ENCODE data around the gene PFN3. TPM values are rescaled to one million over a fixed set of nuclear protein-coding genes. Genes with fewer than 3 reads are reported as not detected.
A peak's percentile ranks its signal among the peaks of the same experiment; 100 is the strongest.

The PFN3 gene
- total and polyA plus RNA-seq, 7 donors = not detected

- WGBS, 2 donors = 1% methylated on average over 82 of the region's 82 CpGs
- H3K4me1 ChIP-seq = peaks cover 0 to 43% (median 35%) of the 10 kb centered on the region in 4 donors
- no peak for TF ChIP-seq EP300 (IDR thresholded peaks at IDR 0.05)
- TF ChIP-seq POLR2A (IDR thresholded peaks at IDR 0.05) = no peak
- TF ChIP-seq, protein P1, sequence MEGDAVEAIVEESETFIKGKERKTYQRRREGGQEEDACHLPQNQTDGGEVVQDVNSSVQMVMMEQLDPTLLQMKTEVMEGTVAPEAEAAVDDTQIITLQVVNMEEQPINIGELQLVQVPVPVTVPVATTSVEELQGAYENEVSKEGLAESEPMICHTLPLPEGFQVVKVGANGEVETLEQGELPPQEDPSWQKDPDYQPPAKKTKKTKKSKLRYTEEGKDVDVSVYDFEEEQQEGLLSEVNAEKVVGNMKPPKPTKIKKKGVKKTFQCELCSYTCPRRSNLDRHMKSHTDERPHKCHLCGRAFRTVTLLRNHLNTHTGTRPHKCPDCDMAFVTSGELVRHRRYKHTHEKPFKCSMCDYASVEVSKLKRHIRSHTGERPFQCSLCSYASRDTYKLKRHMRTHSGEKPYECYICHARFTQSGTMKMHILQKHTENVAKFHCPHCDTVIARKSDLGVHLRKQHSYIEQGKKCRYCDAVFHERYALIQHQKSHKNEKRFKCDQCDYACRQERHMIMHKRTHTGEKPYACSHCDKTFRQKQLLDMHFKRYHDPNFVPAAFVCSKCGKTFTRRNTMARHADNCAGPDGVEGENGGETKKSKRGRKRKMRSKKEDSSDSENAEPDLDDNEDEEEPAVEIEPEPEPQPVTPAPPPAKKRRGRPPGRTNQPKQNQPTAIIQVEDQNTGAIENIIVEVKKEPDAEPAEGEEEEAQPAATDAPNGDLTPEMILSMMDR (IDR thresholded peaks at IDR 0.05) = no peak
- no peak for TF ChIP-seq POLR2AphosphoS5 (IDR thresholded peaks at IDR 0.05)
- intact Hi-C loops (cut with DNase I) = loop anchor here (2.0 kb wide), 2 partner anchors 28 to 72 kb away; no protein-coding TSS in a partner anchor
- peak; percentile 81 for DNase-seq
- H3K27me3 ChIP-seq = no peaks in the 10 kb centered on the region
- peak within 1 kb of the TSS; percentile 73 to 92 (median 80) for H3K4me3 ChIP-seq
- H3K9me3 ChIP-seq = no peaks in the 10 kb centered on the region
- peak within 1 kb of the TSS; percentile 90 to 95 (median 92) for H3K27ac ChIP-seq
- peaks cover 0 to 13% (median 4%) of the 10 kb centered on the region in 4 donors for H3K36me3 ChIP-seq
Measured at GRCh38 chr5:177426566-177427210, 26.2 kb upstream of the PFN3 start, which contains the start of gene GRK6. Gene GRK6, plus strand, starts transcription at chr5:177426676. Its CDS starts 170 bp downstream, at chr5:177426846.

GRCh38 chr5:177425801-177426565, 25.5 kb upstream of the PFN3 start:
- intact Hi-C loops (cut with DNase I) = loop anchor here (2.0 kb wide), 3 partner anchors 23 to 73 kb away; no protein-coding TSS in a partner anchor
- H3K9me3 ChIP-seq = no peaks in the 10 kb centered on the region
- peaks cover 0 to 7% (median 3%) of the 10 kb centered on the region in 4 donors for H3K36me3 ChIP-seq
- H3K27me3 ChIP-seq = no peaks in the 10 kb centered on the region
- TF ChIP-seq POLR2AphosphoS5 (IDR thresholded peaks at IDR 0.05) = peak; percentile 62 to 94 (median 80)
- no peak for TF ChIP-seq EP300 (IDR thresholded peaks at IDR 0.05)
- TF ChIP-seq, protein P1 (IDR thresholded peaks at IDR 0.05) = no peak
- TF ChIP-seq POLR2A (IDR thresholded peaks at IDR 0.05) = peak; percentile 72 to 91
- peak; percentile 100 for DNase-seq
- 0% methylated on average over 52 of the region's 52 CpGs for WGBS, 2 donors
- peaks cover 0 to 37% (median 32%) of the 10 kb centered on the region in 4 donors for H3K4me1 ChIP-seq
- peak overlapping the region; percentile 40 to 53 (median 52) for H3K4me3 ChIP-seq
- peak overlapping the region; percentile 89 to 95 (median 92) for H3K27ac ChIP-seq

GRCh38 chr5:177425196-177425800, 24.8 kb upstream of the PFN3 start:
- H3K9me3 ChIP-seq = no peaks in the 10 kb centered on the region
- peaks cover 0 to 37% (median 32%) of the 10 kb centered on the region in 4 donors for H3K4me1 ChIP-seq
- DNase-seq = no peak
- no peaks in the 10 kb centered on the region for H3K27me3 ChIP-seq
- TF ChIP-seq POLR2A (IDR thresholded peaks at IDR 0.05) (no peak), POLR2AphosphoS5 (IDR thresholded peaks at IDR 0.05) (no peak), EP300 (IDR thresholded peaks at IDR 0.05) (no peak)
- TF ChIP-seq, protein P1 (IDR thresholded peaks at IDR 0.05) = no peak
- peaks cover 0 to under 1% (median 0%) of the 10 kb centered on the region in 4 donors for H3K36me3 ChIP-seq
- intact Hi-C loops (cut with DNase I) = loop anchor here (2.0 kb wide), 1 partner anchor 22 kb away; no protein-coding TSS in a partner anchor
- 28 to 42% methylated on average over 13 of the region's 13 CpGs for WGBS, 2 donors
- H3K4me3 ChIP-seq = peak overlapping the region; percentile 40 to 53 (median 52)
- peak overlapping the region; percentile 89 to 95 (median 92) for H3K27ac ChIP-seq

DNA sequence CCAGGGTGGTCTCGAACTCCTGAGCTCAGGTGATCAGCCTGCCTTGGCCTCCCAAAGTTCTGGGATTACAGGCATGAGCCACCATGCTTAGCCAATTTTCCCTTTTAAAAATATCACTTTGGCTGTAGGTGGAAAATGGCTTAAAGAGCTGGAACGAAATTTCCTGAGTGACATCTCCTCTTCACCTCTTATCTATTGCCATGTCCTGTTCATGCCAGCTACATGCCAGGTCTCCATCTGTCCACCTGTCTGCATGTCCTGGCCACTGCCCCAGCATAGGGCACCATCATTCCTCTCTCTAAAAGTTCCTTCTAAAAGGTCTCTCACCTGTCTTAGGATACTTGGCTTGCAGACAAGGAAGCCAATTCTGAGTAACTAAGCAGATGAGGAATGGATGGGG, 23.2 kb upstream of the PFN3 start:
- intact Hi-C loops (cut with DNase I) = loop anchor here (2.0 kb wide), 1 partner anchor 21 kb away; no protein-coding TSS in a partner anchor
- WGBS, 2 donors = 90 to 91% methylated on average over 2 of the region's 2 CpGs
- no peak overlapping the region for H3K4me3 ChIP-seq
- no peaks in the 10 kb centered on the region for H3K27me3 ChIP-seq
- peaks cover 0 to 27% (median 25%) of the 10 kb centered on the region in 4 donors for H3K4me1 ChIP-seq
- TF ChIP-seq POLR2AphosphoS5 (IDR thresholded peaks at IDR 0.05) (no peak), POLR2A (IDR thresholded peaks at IDR 0.05) (no peak), EP300 (IDR thresholded peaks at IDR 0.05) (no peak)
- TF ChIP-seq, protein P1 (IDR thresholded peaks at IDR 0.05) = no peak
- no peaks in the 10 kb centered on the region for H3K9me3 ChIP-seq
- H3K27ac ChIP-seq = no peak overlapping the region
- no peak for DNase-seq
- no peaks in the 10 kb centered on the region for H3K36me3 ChIP-seq

Measured in sigmoid colon (tissue), 7 donors.